PC-3 (cell line): ENCODE measurements around the gene PEX16. TPM values are rescaled to one million over a fixed set of nuclear protein-coding genes. Genes with fewer than 3 reads are reported as not detected.

Source experiments
- ATAC-seq: fragments of 200-7000 bp; cut with Tn5 transposase; 2 replicates; pipeline ENCODE4 v1.9.1; 2020; ENCODE audit warnings: mild to moderate bottlenecking, moderate library complexity
- BruUV-seq: library from RNA; stranded (reverse); fragments of 400-500 nt; replicated peaks from 2 replicates; lab custom pipeline; 2021; lab: Mats Ljungman, UMichigan
- CTCF ChIA-PET: fragments of 300-600 bp; sonication (Branson Sonifier 250); formaldehyde crosslinking; loops from one replicate; lab custom pipeline; 2022; ENCODE audit warnings: antibody characterized with exemption; lab: Charles Lee
- POLR2A ChIA-PET: fragments of 300-600 bp; sonication (Branson Sonifier 250); formaldehyde crosslinking; loops from one replicate; lab custom pipeline; 2022; ENCODE audit warnings: antibody characterized with exemption; ENCODE audit not compliant: unreplicated experiment; lab: Charles Lee
- DNase-seq: peaks from one replicate; pipeline ENCODE4 v3.0.0-alpha.2; 2015
- H2AFZ ChIP-seq: fragments of 300-600 bp; sonication (generic); 2 replicates; pipeline ENCODE4 v1.6.0; 2016; ENCODE audit warnings: antibody characterized with exemption, low read length
- H3F3A ChIP-seq: fragments of 300-600 bp; sonication (generic); one replicate; pipeline ENCODE4 v1.6.0; 2017; ENCODE audit warnings: antibody characterized with exemption, low read length, control low read depth, mild to moderate bottlenecking; ENCODE audit not compliant: unreplicated experiment
- H3K27ac ChIP-seq: fragments of 300-600 bp; sonication (generic); 2 replicates; pipeline ENCODE4 v1.5.1; 2016; ENCODE audit warnings: mild to moderate bottlenecking, low read length
- H3K27me3 ChIP-seq: fragments of 300-600 bp; sonication (generic); 2 replicates; pipeline ENCODE4 v1.6.1; 2016; ENCODE audit warnings: low read length, mixed read lengths
- H3K36me3 ChIP-seq: fragments of 300-600 bp; sonication (generic); 2 replicates; pipeline ENCODE4 v1.6.1; 2016; ENCODE audit warnings: low read depth, mixed run types, low read length, mixed read lengths
- H3K4me1 ChIP-seq: fragments of 300-600 bp; sonication (generic); 2 replicates; pipeline ENCODE4 v1.5.1; 2016; ENCODE audit warnings: low read length; ENCODE audit not compliant: insufficient read depth
- H3K4me2 ChIP-seq: fragments of 300-600 bp; sonication (generic); 2 replicates; pipeline ENCODE4 v1.6.0; 2016; ENCODE audit warnings: low read length
- H3K4me3 ChIP-seq: fragments of 300-600 bp; sonication (generic); 2 replicates; pipeline ENCODE4 v1.5.1; 2016; ENCODE audit warnings: mild to moderate bottlenecking, low read length, mixed read lengths
- H3K79me2 ChIP-seq: fragments of 300-600 bp; sonication (generic); 2 replicates; pipeline ENCODE4 v1.6.1; 2017; ENCODE audit warnings: low read length, mixed read lengths
- H3K9ac ChIP-seq: fragments of 300-600 bp; sonication (generic); 2 replicates; pipeline ENCODE4 v1.6.0; 2016; ENCODE audit warnings: mild to moderate bottlenecking, low read length
- H3K9me2 ChIP-seq: fragments of 300-600 bp; sonication (generic); replicated peaks from 2 replicates; pipeline ENCODE4 v1.6.1; 2016; ENCODE audit warnings: mixed run types, low read length, mixed read lengths
- H3K9me3 ChIP-seq: fragments of 300-600 bp; sonication (generic); 2 replicates; pipeline ENCODE4 v1.6.1; 2016; ENCODE audit warnings: low read length, mixed read lengths
- H4K20me1 ChIP-seq: fragments of 300-600 bp; sonication (generic); 2 replicates; pipeline ENCODE4 v1.6.1; 2016; ENCODE audit warnings: low read length, mixed read lengths
- CTCF ChIP-seq: fragments of 300-600 bp; sonication (generic); conservative IDR thresholded peaks from 2 replicates; pipeline ENCODE4 v1.5.1; 2017; ENCODE audit warnings: antibody characterized with exemption, low read depth, mild to moderate bottlenecking, low read length
- EZH2 ChIP-seq: fragments of 300-600 bp; sonication (generic); IDR thresholded peaks from one replicate; pipeline ENCODE4 v1.6.1; 2017; ENCODE audit warnings: antibody characterized with exemption, mild to moderate bottlenecking, low read length; ENCODE audit not compliant: unreplicated experiment
- EZH2phosphoT487 ChIP-seq: fragments of 300-600 bp; sonication (generic); IDR thresholded peaks from 2 replicates; pipeline ENCODE4 v1.6.1; 2018; ENCODE audit warnings: mild to moderate bottlenecking, antibody characterized with exemption, low read length, borderline replicate concordance
- intact Hi-C: fragments of 100-400 bp; cut with micrococcal nuclease; formaldehyde crosslinking; loops from 2 replicates; pipeline ENCODE4 v1.9.0; 2023
- total RNA-seq: library from RNA; depleted of rRNA; stranded (reverse); fragments of >200 nt; gene quantifications from 2 replicates; pipeline ENCODE4 v1.2.3, GENCODE V29; 2014

Gene PEX16
- total RNA-seq, 1 experiment from 2014 or later = 56.7 TPM

- ChIA-PET POLR2A (no interaction called here), CTCF (no interaction called here)
- no peaks in the 10 kb centered on the region for H4K20me1 ChIP-seq
- intact Hi-C loops = no loop called here
- no peaks in the 10 kb centered on the region for H3K9me2 ChIP-seq
- H3K27ac ChIP-seq = no peak overlapping the region
- DNase-seq = no peak
- ATAC-seq = no peak
- no peak for TF ChIP-seq CTCF
- no peak for TF ChIP-seq EZH2phosphoT487
- no peak for TF ChIP-seq EZH2
- no peaks in the 10 kb centered on the region for H3K9me3 ChIP-seq
- H3K4me3 ChIP-seq = no peak overlapping the region
- no TSS peak for BruUV-seq
- H3K79me2 ChIP-seq = no peaks in the 10 kb centered on the region
- H3F3A ChIP-seq = no peaks in the 10 kb centered on the region
- no peak overlapping the region for H3K9ac ChIP-seq
- H3K36me3 ChIP-seq = no peaks in the 10 kb centered on the region
- no peak overlapping the region for H3K4me2 ChIP-seq
- H3K4me1 ChIP-seq = no peaks in the 10 kb centered on the region
- no peaks in the 10 kb centered on the region for H3K27me3 ChIP-seq
- H2AFZ ChIP-seq = no peak overlapping the region
Observed at GRCh38 chr11:45945397-45945999, 27.8 kb upstream of the PEX16 start.

- no peaks in the 10 kb centered on the region for H3K9me3 ChIP-seq
- intact Hi-C loops = no loop called here
- no peak overlapping the region for H3K9ac ChIP-seq
- no peak overlapping the region for H2AFZ ChIP-seq
- H3K27ac ChIP-seq = no peak overlapping the region
- H3K4me1 ChIP-seq = no peaks in the 10 kb centered on the region
- TF ChIP-seq EZH2 (no peak), CTCF (no peak), EZH2phosphoT487 (no peak)
- no TSS peak for BruUV-seq
- ChIA-PET POLR2A (no interaction called here), CTCF (no interaction called here)
- no peaks in the 10 kb centered on the region for H3F3A ChIP-seq
- H3K9me2 ChIP-seq = no peaks in the 10 kb centered on the region
- no peak for DNase-seq
- no peaks in the 10 kb centered on the region for H4K20me1 ChIP-seq
- no peaks in the 10 kb centered on the region for H3K79me2 ChIP-seq
- H3K4me2 ChIP-seq = no peak overlapping the region
- no peaks in the 10 kb centered on the region for H3K36me3 ChIP-seq
- no peak for ATAC-seq
- no peak overlapping the region for H3K4me3 ChIP-seq
- no peaks in the 10 kb centered on the region for H3K27me3 ChIP-seq
Observed at GRCh38 chr11:45942381-45942780, 24.7 kb upstream of the PEX16 start.

GRCh38 chr11:45941285-45941684 is 23.6 kb upstream of the PEX16 start:
- H3K36me3 ChIP-seq = no peaks in the 10 kb centered on the region
- DNase-seq (no peak), ATAC-seq (no peak)
- no peaks in the 10 kb centered on the region for H3K4me1 ChIP-seq
- no peaks in the 10 kb centered on the region for H3F3A ChIP-seq
- H3K9ac ChIP-seq = no peak overlapping the region
- no peaks in the 10 kb centered on the region for H3K9me2 ChIP-seq
- H2AFZ ChIP-seq = no peak overlapping the region
- no peaks in the 10 kb centered on the region for H4K20me1 ChIP-seq
- no peaks in the 10 kb centered on the region for H3K79me2 ChIP-seq
- no TSS peak for BruUV-seq
- no peaks in the 10 kb centered on the region for H3K9me3 ChIP-seq
- no peaks in the 10 kb centered on the region for H3K27me3 ChIP-seq
- no peak overlapping the region for H3K4me2 ChIP-seq
- ChIA-PET CTCF (no interaction called here), POLR2A (no interaction called here)
- TF ChIP-seq EZH2 (no peak), EZH2phosphoT487 (no peak), CTCF (no peak)
- H3K4me3 ChIP-seq = no peak overlapping the region
- intact Hi-C loops = no loop called here
- H3K27ac ChIP-seq = no peak overlapping the region
